HG02840 (cell line): ENCODE data around the gene PKIB.

Experiments used
- ATAC-seq: cut with Tn5 transposase; IDR thresholded peaks from one replicate; pipeline ENCODE4 v1.9.1; 2021; ENCODE audit warnings: mild to moderate bottlenecking, moderate library complexity, moderate number of reproducible peaks; ENCODE audit not compliant: unreplicated experiment, low FRiP score

Gene PKIB

GRCh38 chr6:122702841-122703240 is 92.6 kb downstream of the PKIB start:
- ATAC-seq = no peak

GRCh38 chr6:122704066-122704465 is 93.9 kb downstream of the PKIB start:
- ATAC-seq = no peak

- no peak for ATAC-seq
Observed at GRCh38 chr6:122709922-122710512, 99.8 kb downstream of the PKIB start.

DNA sequence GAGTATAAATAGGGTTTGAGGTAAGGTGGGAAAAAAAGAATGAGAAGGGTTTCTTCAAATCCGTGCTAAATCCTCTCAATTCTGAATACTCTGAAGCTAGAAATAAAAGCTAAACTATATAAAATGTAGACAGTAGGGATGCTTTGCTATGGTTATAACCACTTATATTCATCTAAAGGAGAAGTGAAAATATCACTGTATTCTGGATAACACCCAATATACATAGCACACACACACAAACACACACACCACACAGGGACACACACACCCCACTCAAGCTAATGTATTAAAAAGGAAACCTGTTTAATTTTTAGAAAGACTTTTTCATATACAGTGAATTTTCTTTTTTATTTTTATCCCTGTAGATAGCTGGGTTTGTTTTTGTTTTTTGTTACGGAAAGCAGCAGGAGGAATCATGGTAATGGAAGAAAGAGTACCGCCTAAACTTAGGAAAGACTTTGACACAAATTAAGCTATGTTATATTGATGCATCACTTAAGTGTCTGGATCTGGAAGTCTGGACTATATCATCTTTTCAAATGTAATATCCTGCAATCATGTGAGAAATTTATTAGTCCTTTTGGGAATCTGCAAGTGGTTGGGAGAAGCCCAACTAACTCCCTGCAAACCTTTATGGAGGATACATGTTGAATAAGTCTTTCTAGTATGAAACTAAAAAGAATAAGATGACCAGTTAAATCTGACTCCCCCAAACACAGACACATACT is 100.9 kb downstream of the PKIB start:
- ATAC-seq = no peak

- no peak for ATAC-seq
Observed at GRCh38 chr6:122712093-122712447, 101.9 kb downstream of the PKIB start.

GRCh38 chr6:122712448-122713137 is 102.4 kb downstream of the PKIB start:
- ATAC-seq = no peak

- no peak for ATAC-seq
Observed at GRCh38 chr6:122713138-122713537, 102.9 kb downstream of the PKIB start.

DNA sequence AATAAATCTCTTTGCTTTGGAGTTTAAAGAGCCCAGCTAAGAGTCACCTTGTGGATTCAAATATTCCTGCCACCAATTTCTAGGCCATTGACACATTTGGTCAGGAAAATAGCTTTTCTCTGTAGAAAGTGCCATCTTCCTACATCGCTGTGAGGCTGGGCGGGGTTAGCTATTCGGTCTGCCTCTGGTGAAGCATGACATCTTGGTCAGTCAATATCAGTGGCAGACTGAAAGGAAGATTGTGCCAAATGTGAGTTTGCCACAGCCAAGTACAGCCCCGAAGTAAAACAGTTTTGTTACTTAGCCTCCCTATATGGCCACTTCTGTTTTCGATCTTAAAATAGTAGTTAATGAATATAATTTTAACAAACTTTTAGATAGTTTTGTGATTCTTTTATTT is 103.9 kb downstream of the PKIB start:
- ATAC-seq = no peak

DNA sequence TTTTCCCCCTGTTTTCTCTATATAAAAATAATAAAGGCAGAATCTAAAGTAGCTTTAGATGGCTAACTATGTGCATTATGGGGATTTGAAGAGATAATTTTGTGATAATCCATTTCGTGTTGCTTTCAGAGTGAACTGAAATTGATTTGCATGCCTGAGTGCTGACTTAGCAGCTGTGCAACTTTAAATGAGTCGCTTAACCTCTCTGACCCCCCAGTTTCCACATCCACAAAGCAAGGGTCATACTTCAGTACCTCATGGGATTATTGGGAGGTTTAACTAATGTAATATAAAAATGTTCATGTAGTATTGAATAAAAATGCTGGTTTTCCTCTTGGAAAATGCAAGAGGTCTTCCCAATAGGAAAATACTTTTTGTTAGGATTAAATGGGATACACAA is 105.5 kb downstream of the PKIB start:
- ATAC-seq = no peak

- ATAC-seq = no peak
Observed at GRCh38 chr6:122717350-122717749, 107.1 kb downstream of the PKIB start.

DNA sequence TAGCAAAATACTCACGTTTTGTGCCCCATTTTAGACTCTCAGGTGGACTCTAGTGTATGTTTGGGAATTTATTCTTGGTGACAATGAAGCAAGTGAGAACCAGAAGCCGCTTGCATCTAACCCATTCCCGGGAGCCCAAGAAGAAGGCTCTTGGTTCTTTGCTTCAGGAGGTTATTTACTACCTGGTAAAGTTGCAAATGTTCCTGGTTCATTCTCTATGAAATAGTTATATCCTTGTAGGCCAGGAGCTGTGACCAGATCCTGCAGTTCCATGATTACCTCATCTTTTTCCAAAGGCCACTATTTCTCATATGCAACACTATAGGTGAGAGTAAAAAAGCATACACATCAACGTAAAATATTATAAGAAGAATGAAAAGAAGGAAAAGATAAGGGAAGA is 108.4 kb downstream of the PKIB start:
- ATAC-seq = no peak

DNA sequence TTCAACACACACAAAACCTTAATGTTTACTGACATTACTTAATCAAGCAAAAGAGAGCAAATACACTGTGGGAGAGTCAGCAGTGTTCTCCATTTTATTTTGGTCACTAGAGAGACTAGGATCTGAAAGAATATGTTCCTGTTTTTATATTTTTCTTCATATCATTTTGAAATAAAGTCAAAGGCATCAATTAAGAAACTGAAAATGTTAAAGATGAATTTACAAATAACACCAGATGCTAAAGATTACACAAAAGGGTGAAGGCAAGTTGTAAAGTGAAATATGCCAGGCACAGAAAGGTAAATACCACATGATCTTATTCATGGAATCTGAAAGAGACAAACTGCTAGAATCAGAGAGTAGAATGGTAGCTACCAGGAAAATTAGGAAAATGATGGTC is 109.0 kb downstream of the PKIB start:
- ATAC-seq = no peak

DNA sequence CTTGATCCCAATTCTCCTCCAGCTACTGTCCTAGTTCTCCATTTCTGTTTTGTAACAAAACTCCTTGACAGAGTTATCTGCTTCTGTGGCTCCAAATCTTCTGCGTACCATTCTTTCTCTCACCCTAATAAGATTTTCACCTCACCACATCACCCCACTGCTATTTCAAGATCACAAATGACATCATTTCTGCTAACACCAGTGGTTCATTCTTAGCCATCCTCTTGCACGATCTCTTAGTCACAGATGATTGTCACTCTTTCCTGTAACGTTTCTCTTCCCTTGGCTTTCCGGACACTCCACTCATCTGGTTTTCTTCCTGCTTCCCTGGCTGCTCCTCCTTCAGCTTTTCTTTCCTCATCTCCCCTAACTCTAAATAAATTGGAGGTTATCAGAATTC is 112.5 kb downstream of the PKIB start:
- ATAC-seq = no peak

GRCh38 chr6:122726649-122727048 is 116.4 kb downstream of the PKIB start:
- no peak for ATAC-seq

- no peak for ATAC-seq
Observed at GRCh38 chr6:122727244-122727643, 117.0 kb downstream of the PKIB start.

GRCh38 chr6:122730334-122730733 is 120.1 kb downstream of the PKIB start:
- ATAC-seq = no peak

- ATAC-seq = no peak
Observed at GRCh38 chr6:122730775-122731386, 120.7 kb downstream of the PKIB start.

- ATAC-seq = no peak
Observed at GRCh38 chr6:122733259-122733658, 123.1 kb downstream of the PKIB start.

DNA sequence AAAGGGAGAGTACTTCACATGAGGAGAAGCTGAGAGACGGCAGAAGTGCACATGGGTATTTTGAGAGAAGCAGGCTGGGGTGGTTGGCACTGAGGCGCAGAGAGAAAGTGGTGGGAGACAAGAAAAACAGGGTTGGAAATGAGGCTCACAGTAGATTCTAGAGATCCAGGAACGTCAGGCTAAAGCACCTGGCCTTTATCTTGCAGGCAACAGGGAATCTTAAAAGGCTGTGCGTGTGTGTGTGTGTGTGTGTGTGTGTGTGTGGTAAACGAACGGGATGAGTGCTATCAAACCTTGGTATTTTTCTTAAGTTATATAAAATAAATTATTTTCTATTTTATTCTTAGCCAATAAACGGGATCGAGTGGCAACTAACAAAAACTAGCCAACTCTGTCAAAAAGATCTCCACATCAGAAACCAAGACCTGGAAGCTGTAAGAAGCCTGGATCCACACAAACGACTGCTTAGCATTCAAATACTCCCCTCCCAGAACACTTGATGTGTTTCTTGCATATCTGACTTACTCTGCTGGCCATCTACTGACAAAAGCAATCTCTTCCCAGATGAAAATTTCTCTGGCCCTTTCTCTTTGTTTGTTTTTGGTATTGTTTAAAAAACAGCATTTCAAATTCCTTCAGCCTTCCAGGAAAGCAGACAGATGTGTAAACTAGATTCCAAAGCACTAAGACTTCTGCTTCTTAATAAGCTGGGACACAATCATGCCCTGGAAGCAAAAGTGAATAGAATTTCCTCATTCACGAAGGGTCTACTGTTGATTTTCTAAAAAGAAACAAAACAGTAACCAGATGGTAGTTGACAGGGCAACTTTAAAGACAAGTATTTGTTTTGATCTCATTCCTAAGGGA is 124.6 kb downstream of the PKIB start:
- ATAC-seq = no peak

DNA sequence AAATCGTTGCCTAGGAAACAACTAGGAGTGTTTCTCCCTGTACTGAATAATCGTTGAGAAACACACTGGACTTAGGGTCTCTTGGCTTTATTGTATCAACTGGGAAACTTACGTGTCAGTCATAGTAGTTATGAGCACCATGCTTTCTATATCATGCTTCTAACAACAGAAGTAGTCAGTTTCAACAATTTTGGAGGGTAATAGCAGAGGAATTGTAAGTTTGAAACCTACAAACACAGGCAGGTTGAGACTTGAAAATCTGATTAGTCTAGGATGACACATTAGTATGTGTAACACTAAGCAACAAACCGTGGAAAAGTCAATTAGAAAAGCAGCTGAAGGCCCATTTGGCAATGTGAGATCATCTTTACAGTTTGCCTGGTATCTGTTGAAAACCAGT is 125.4 kb downstream of the PKIB start:
- no peak for ATAC-seq

DNA sequence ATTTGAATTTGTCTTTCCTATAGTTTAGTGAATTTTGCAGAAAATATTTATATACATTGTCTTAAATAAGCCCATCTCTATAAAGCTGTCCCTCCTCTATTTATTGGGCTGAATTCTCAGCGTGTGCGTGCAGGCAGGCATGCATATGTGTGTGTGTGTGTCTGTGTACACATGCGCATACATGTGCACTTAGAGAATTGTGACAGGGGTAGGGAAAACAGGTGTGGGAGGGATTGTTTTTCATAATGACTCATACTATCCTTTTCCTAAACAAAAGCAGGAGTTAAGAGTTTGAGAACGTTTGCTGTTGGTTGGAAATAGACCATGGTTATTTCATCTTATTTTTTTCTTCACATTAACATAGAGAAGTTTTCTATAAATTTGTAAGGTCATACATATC is 126.0 kb downstream of the PKIB start:
- no peak for ATAC-seq
